ENCODE results near the gene NAAA. TPM values are rescaled to one million over a fixed set of nuclear protein-coding genes. Genes with fewer than 3 reads are reported as not detected.

NAAA gene
- polyA plus RNA-seq, 2 of the 4 experiments (the other 2 are of a cell fraction): 23.7 to 31.8 TPM

DNA sequence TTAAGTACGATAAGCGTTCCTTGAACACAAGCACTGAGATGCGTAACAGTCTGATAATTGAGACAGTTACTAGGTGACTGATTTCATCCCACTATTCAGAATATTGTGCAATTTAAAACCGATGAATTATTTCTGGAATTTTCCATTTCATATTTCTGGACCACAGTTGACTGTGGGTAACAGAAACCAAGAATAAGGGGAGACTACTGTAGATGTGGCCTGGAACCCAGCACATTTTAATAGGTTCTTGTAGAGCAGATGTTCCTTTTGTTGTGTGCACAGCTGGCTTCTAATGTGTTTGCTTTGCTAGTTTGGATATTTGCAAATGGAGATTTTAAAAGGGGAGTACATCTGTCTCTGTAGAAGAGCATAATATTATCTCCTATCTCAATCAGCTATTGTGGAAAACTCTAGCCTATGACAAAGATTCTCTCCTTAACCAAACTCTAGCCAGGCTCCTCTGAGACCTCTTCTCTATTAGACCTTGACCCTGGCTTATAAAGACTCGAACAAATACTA is 16.4 kb downstream of the NAAA start:
- Histone ChIP-seq H3K9me3 (no peaks in the 10 kb centered on the region), H3K4me3 (no peak overlapping the region), H3K4me1 (peaks cover 3% of the 10 kb centered on the region; the same call in 1 of the 3 replicates), H3K27ac (no peak overlapping the region), H3K4me2 (no peak overlapping the region)
- CTCF ChIA-PET: interaction anchor here (2.3 kb wide), 1 partner anchor 29 kb away, joined by 9 read pairs; no protein-coding TSS in a partner anchor
- no peak for TF ChIP-seq RARB (CRISPR knock-in tag; IDR thresholded peaks at IDR 0.05)
- TF ChIP-seq, protein P1, sequence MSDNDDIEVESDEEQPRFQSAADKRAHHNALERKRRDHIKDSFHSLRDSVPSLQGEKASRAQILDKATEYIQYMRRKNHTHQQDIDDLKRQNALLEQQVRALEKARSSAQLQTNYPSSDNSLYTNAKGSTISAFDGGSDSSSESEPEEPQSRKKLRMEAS (IDR thresholded peaks at IDR 0.05): no peak
- no peak for TF ChIP-seq CHD4 (IDR thresholded peaks at IDR 0.05; ENCODE audit: borderline replicate concordance)
- TF ChIP-seq, protein P2, sequence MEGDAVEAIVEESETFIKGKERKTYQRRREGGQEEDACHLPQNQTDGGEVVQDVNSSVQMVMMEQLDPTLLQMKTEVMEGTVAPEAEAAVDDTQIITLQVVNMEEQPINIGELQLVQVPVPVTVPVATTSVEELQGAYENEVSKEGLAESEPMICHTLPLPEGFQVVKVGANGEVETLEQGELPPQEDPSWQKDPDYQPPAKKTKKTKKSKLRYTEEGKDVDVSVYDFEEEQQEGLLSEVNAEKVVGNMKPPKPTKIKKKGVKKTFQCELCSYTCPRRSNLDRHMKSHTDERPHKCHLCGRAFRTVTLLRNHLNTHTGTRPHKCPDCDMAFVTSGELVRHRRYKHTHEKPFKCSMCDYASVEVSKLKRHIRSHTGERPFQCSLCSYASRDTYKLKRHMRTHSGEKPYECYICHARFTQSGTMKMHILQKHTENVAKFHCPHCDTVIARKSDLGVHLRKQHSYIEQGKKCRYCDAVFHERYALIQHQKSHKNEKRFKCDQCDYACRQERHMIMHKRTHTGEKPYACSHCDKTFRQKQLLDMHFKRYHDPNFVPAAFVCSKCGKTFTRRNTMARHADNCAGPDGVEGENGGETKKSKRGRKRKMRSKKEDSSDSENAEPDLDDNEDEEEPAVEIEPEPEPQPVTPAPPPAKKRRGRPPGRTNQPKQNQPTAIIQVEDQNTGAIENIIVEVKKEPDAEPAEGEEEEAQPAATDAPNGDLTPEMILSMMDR (IDR thresholded peaks at IDR 0.05): no peak
- TF ChIP-seq EHMT2 (IDR thresholded peaks at IDR 0.05; ENCODE audit: low read depth): no peak
- no peak for TF ChIP-seq ZFP36 (IDR thresholded peaks at IDR 0.05; ENCODE audit: borderline replicate concordance, partially characterized antibody)
- TF ChIP-seq RAD21 (conservative IDR thresholded peaks at IDR 0.05 in 1 of 2, IDR thresholded peaks at IDR 0.05 in 1 of 2): no peak
- TF ChIP-seq, protein P3, sequence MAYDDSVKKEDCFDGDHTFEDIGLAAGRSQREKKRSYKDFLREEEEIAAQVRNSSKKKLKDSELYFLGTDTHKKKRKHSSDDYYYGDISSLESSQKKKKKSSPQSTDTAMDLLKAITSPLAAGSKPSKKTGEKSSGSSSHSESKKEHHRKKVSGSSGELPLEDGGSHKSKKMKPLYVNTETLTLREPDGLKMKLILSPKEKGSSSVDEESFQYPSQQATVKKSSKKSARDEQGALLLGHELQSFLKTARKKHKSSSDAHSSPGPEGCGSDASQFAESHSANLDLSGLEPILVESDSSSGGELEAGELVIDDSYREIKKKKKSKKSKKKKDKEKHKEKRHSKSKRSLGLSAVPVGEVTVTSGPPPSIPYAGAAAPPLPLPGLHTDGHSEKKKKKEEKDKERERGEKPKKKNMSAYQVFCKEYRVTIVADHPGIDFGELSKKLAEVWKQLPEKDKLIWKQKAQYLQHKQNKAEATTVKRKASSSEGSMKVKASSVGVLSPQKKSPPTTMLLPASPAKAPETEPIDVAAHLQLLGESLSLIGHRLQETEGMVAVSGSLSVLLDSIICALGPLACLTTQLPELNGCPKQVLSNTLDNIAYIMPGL (CRISPR knock-in tag; IDR thresholded peaks at IDR 0.05; ENCODE audit: borderline replicate concordance): no peak
- TF ChIP-seq, protein P4, sequence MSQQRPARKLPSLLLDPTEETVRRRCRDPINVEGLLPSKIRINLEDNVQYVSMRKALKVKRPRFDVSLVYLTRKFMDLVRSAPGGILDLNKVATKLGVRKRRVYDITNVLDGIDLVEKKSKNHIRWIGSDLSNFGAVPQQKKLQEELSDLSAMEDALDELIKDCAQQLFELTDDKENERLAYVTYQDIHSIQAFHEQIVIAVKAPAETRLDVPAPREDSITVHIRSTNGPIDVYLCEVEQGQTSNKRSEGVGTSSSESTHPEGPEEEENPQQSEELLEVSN (IDR thresholded peaks at IDR 0.05; ENCODE audit: borderline replicate concordance, low read depth): no peak
- no peak for TF ChIP-seq CBX8 (IDR thresholded peaks at IDR 0.05)
- TF ChIP-seq, protein P5, sequence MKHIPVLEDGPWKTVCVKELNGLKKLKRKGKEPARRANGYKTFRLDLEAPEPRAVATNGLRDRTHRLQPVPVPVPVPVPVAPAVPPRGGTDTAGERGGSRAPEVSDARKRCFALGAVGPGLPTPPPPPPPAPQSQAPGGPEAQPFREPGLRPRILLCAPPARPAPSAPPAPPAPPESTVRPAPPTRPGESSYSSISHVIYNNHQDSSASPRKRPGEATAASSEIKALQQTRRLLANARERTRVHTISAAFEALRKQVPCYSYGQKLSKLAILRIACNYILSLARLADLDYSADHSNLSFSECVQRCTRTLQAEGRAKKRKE (CRISPR knock-in tag; IDR thresholded peaks at IDR 0.05; ENCODE audit: low read depth): no peak
- TF ChIP-seq ZC3H11A (IDR thresholded peaks at IDR 0.05): no peak
- no peak for TF ChIP-seq POLR2AphosphoS2 (conservative IDR thresholded peaks at IDR 0.05; ENCODE audit: low read length)
- TF ChIP-seq, protein P6, sequence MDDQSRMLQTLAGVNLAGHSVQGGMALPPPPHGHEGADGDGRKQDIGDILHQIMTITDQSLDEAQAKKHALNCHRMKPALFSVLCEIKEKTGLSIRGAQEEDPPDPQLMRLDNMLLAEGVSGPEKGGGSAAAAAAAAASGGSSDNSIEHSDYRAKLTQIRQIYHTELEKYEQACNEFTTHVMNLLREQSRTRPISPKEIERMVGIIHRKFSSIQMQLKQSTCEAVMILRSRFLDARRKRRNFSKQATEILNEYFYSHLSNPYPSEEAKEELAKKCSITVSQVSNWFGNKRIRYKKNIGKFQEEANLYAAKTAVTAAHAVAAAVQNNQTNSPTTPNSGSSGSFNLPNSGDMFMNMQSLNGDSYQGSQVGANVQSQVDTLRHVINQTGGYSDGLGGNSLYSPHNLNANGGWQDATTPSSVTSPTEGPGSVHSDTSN (IDR thresholded peaks at IDR 0.05): no peak
- TF ChIP-seq ZNF302 (CRISPR knock-in tag; IDR thresholded peaks at IDR 0.05): no peak
- no peak for TF ChIP-seq BHLHE40 (IDR thresholded peaks at IDR 0.05; ENCODE audit: low read depth, low read length)
- TF ChIP-seq POLR2A (IDR thresholded peaks at IDR 0.05; ENCODE audit: low read length): no peak
- no peak for TF ChIP-seq JUN (IDR thresholded peaks at IDR 0.05)
- DNase-seq (ENCODE audit: low read depth in 1 of 2, low spot score in 1 of 2) (no peak), FAIRE-seq (no peak), ATAC-seq (no peak)
- POLR2A ChIA-PET: no interaction called here
- WGBS (ENCODE audit: missing lambda C conversion rate): 81% methylated on average over 5 of the region's 5 CpGs

DNA sequence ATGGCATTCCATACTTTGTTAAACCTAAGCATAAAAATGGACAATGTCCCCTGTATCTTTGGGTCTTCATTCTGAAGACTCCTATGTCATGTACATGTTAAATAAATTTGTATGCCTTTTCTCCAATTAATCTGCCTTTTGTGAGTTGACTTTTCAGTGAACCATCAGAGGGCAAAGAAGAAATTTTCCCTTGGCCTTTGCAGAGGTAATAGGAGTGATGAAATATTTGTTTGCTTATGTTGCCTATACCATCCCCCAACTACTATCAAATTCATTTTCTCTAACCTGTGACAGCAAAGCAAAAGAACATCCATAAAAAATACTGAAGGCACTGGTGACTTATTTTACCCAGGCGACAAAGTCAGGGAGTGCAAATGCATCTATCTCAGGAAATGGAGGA is 18.2 kb downstream of the NAAA start:
- CTCF ChIA-PET: no interaction called here
- Histone ChIP-seq H3K4me3 (no peak overlapping the region), H3K9me3 (no peaks in the 10 kb centered on the region), H3K4me1 (peaks cover 3% of the 10 kb centered on the region; the same call in 1 of the 3 replicates), H3K27ac (no peak overlapping the region), H3K4me2 (no peak overlapping the region)
- no peak for DNase-seq (ENCODE audit: low read depth in 1 of 2, low spot score in 1 of 2)
- TF ChIP-seq CBX2 (IDR thresholded peaks at IDR 0.05; ENCODE audit: borderline replicate concordance, low read depth) (no peak), POLR2A (IDR thresholded peaks at IDR 0.05; ENCODE audit: low read length) (no peak), FOXS1 (CRISPR knock-in tag; IDR thresholded peaks at IDR 0.05) (no peak)
- TF ChIP-seq, protein P2 (IDR thresholded peaks at IDR 0.05): no peak
- FAIRE-seq: no peak
- POLR2A ChIA-PET: no interaction called here
- no peak for ATAC-seq
- WGBS (ENCODE audit: missing lambda C conversion rate): 90% methylated on average over 1 of the region's 1 CpG

Measured in A549 (cell line).